Measurements from ENCODE around the gene ZNF726.

Gene ZNF726

GRCh38 chr19:23981863-23982262 is 67.2 kb downstream of the ZNF726 start:
- TF ChIP-seq CTCF (IDR thresholded peaks at IDR 0.05; ENCODE audit: borderline replicate concordance, control extremely low read depth, extremely low read depth, insufficient read depth, missing control alignments), result no peak
- in situ Hi-C loops (cut with MboI; ENCODE audit: low sequenced_read_pairs, unreplicated experiment), result no loop called here
- no peak for DNase-seq (ENCODE audit: low spot score)

GRCh38 chr19:23983406-23983805 is 68.7 kb downstream of the ZNF726 start:
- TF ChIP-seq CTCF (IDR thresholded peaks at IDR 0.05; ENCODE audit: borderline replicate concordance, control extremely low read depth, extremely low read depth, insufficient read depth, missing control alignments), result no peak
- DNase-seq (ENCODE audit: low spot score), result no peak
- in situ Hi-C loops (cut with MboI; ENCODE audit: low sequenced_read_pairs, unreplicated experiment), result no loop called here
